ENCODE data around the gene LGR6.
"Not testable (repeated sequence)": the region's sequence is repeated elsewhere in the genome, so short reads cannot be mapped to it uniquely, and the experiment has no call there.

Gene LGR6

GRCh38 chr1:202176949-202177927, 16.4 kb upstream of the LGR6 start:
- no peak for DNase-seq

GRCh38 chr1:202179828-202180750, 13.5 kb upstream of the LGR6 start:
- no peak for DNase-seq

- not testable (repeated sequence) for DNase-seq
Observed at GRCh38 chr1:202180751-202181139, 12.9 kb upstream of the LGR6 start.

DNA sequence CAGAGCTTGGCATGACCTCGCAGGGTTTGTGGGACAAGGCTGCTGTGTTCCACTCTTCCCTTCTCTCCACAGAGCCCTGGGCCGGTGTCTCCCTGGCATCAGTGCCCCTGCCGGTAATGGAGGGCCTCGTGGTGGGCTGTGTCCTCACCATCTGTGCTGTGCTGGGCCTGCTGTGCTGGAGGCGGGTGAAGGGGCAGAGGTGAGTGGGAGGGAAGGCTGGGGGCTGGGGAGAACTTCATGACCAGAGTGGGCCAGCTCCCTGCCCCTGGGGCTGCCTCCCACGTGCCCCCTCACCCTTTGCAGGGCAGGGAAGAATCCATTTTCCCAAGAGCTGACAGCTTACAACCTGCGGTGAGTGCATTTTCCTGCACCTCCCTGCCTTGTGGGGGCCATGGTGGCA, 12.0 kb upstream of the LGR6 start:
- no peak for DNase-seq

DNA sequence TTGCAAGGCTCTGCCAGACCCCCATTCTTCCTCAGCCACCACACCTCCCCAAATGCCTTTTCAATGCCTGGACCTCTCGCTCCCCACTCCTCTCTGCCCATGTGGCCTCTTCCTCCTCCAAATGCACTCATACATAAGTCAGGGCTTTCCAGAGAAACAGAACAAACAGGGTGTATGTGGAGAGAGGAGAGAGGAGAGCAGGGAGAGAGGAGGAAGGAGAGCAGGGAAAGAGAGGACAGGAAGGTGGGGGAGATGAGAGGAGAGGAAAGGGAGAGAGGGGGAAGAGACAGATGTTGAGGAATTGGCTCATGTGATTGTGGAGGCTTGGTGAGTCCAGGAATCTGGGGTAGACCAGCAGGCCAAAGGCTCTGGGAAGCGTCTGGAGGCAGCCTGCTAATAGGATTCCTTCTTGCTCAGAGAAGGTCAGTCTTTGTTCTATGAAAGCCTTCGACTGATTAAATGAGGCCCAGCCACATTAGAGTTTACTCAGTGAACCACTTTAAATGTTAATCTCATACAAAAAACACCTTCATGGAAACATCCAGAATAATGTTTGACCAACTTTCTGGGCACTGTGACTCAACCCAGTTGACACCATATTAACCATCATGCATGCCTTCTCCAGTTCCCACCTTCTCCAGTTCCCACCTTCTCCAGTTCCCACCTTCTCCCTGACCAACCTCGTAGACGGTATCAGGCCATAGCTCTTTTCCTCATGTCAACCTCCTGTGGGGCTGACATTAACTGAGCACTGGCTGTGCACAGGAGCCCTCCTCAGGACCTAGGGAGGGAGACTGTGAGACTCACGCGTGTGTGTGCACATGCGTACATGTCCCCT, 11.3 kb upstream of the LGR6 start:
- no peak for DNase-seq

DNA sequence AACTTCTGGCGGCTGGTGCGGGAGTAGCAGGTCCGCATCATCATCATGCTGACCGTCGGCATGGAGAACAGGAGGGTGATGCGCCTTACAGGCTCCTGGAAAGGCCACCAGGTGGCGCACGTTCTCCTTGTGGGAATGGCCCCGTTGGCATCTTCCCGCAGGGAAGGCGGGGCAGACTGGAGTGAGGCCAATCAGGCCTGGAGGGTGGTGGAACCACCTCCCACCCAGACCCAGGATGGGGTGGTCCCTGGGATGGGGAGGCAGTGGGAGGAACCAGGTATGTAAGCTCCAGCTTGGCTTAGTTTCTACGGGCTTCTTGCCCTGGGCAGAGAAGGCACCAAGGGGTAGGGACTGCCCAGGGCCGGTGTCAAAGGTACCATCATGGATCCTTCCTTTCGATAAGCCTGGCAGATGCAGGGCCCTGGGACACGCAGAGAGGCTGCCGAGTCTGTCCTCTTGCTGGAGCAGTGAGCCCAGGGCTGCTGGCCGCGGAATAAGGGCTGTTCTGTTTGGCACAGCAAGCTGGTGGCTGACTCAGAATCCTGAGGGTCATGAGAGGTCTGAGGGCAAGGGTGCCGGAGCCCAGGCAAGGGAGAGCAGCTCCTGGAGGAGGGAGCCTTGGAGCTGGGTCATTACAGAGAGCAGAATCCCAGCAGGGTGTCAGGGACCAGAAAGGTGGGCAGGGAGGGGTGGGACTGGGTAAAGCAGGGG, 8.7 kb upstream of the LGR6 start:
- DNase-seq: peak; percentile 90

- no peak for DNase-seq
Observed at GRCh38 chr1:202186327-202186726, 7.3 kb upstream of the LGR6 start.

DNA sequence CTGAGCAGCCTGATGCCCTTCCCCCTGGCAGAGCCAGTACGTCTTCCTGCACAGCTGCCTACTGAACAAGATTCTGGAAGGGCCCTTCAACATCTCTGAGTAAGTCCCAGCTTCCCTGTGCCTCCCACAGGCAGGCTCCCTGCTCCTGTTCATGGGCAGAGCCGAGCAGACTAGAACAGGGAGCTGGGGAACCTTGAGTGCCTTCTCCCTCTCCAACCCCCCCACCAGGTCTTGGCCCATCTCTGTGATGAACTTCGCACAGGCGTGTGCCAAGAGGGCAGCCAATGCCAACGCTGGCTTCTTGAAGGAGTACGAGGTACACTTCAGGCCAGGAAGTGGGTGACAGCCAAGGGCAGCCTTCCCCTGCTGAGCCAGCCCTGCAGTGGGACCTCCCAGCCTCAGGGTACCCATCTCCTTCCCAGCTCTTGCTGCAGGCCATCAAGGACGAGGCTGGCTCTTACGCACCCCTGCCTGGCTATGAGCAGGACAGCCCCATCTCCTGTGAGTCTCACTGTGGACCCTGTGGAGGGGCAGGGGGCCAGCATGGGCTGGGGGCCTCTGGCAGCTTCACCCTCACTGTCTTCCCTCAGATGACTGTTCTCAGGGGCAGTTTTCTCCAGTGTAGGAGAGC, 6.4 kb upstream of the LGR6 start:
- DNase-seq: no peak

DNA sequence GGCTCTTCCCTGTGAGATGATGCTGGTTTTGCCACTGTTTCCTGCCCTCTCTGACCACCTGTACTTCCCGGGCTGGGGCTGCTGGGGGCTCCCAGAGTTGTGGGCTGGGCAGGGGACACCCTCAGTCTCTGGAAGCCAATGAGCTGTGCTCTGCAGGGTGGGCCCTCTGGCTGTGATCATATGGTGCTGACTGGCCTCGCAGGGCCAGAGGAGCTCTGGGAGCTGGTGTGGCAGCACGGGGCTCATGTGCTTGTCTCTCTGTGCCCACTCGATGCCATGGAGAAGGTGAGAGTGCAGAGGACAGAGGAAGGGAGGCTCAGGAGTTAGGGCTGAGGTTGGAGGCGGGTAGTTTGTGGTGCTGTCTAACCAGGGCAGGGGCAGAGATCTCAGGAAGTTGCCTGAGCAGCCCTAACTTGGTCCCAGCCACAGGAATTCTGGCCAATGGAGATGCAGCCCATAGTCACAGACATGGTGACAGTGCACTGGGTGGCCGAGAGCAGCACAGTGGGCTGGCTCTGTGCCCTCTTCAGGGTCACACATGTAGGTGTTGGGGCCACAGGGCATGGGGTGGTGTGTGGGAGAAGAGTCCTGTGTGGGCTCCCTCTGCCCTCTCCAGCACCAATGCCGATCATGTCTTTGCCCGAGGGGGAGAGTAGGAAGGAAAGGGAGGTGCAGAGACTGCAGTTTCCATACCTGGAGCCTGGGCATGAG, 5.7 kb upstream of the LGR6 start:
- no peak for DNase-seq

- peak; percentile 85 for DNase-seq
Observed at GRCh38 chr1:202189001-202189790, 4.4 kb upstream of the LGR6 start.

- DNase-seq: no peak
Observed at GRCh38 chr1:202189918-202190715, 3.5 kb upstream of the LGR6 start.

DNA sequence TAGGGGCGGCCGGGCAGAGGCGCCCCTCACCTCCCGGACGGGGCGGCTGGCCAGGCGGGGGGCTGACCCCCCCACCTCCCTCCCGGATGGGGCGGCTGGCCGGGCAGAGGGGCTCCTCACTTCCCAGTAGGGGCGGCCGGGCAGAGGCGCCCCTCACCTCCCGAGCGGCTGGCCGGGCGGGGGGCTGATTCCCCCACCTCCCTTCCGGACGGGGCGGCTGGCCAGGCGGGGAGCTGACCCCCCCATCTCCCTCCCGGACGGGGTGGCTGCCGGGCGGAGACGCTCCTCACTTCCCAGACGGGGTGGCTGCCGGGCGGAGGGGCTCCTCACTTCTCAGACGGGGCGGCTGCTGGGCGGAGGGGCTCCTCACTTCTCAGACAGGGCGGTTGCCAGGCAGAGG, 2.2 kb upstream of the LGR6 start:
- DNase-seq: not testable (repeated sequence)

- peak; percentile 61 for DNase-seq
Observed at GRCh38 chr1:202192770-202193613, 607 bp upstream of the LGR6 start.

GRCh38 chr1:202194328-202194648, 689 bp downstream of the LGR6 start:
- no peak for DNase-seq

DNA sequence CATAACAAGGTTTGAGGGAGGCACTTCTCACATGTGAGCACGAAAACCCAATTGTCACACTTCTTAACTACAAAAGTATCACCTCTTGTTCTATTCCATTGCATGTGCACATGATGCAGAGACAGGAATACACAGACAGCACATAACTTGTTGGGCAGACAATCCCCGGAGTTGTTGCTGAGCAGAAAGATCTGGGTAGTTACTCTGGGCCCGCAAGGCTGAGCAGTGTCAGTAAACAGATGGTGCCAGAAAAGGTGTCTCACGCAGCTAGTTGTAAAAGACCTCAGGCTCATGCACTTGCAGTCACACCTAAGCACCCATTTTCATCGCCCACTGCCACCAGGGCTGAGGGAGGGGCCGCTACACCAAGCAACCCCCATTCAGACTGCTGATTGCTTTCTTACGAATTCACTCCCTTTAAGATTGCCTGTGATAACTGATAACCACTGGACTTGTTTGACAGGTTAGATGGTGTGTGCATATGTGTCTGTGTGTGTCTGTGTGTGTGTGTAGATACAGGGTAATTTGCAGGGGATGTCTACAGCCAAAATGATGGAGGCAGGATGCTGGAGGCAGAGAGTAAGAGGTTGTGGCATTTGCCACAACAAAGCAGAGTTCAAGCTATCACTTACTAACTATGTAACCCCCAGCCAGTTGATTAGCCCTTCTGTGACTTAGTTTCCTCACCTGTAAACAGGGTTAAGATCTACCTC, 4.2 kb downstream of the LGR6 start:
- no peak for DNase-seq

GRCh38 chr1:202198366-202198724, 4.7 kb downstream of the LGR6 start:
- no peak for DNase-seq

DNA sequence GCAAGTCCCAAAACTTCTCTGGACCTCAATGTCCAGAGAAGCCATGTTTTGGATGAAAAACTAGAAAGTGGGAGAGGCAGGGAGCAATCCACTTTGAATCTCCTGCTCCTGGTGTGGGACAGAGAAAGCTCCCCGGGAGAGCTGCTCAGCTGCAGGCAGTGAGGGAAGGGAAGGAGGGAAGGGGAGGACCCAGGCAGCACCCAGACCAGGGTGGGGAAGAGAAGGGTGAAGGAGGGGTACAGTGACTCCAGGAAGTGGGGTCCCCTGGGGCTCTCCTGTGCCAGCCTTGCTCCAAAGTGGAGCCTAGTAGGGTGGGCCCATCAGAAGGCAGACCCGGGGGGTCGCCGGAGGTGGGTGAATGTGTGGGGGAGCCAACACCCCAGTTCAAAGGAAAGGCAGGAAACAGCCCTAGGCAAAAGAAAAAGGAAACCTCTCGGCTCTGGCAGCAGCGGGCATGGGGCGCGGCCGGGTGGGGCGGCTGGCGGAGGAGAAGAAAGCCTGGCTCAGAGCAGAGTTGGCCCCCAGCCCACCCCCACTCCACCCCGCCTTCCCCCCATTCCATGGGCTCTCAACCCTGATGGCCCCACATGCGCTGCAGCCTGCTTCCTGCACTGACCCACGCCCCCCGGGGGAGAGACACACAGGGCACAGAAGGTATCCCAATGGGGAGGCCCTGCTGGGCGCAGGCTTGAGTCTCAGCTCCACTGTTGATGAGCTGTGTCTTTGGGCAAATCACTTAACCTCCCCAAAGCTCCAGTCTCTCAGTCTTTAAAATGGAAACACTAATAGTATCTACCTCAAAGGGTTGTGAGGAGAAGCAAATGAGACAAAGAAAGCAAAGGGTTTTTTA, 5.7 kb downstream of the LGR6 start:
- DNase-seq: no peak
